Activated CD4-positive, alpha-beta memory T cell treated with anti-CD3 and anti-CD28 coated beads for 36 hours (primary cell): ENCODE measurements around the gene LRRC8A. TPM values are rescaled to one million over a fixed set of nuclear protein-coding genes. Genes with fewer than 3 reads are reported as not detected.
A peak's percentile ranks its signal among the peaks of the same experiment; 100 is the strongest.
"Not testable (repeated sequence)": the region's sequence is repeated elsewhere in the genome, so short reads cannot be mapped to it uniquely, and the experiment has no call there.

Source experiments
- CTCF ChIA-PET: fragments of 350-600 bp; sonication (Branson Sonifier 250); formaldehyde crosslinking; loops from one replicate; lab custom pipeline; 2021; ENCODE audit warnings: antibody characterized with exemption, inconsistent platforms; lab: Charles Lee
- POLR2A ChIA-PET: fragments of 350-600 bp; sonication (Branson Sonifier 250); formaldehyde crosslinking; loops from one replicate; lab custom pipeline; 2021; ENCODE audit warnings: antibody characterized with exemption; lab: Charles Lee
- DNase-seq: peaks from one replicate; pipeline ENCODE4 v3.0.0-alpha.2; 2020
- H3K27ac Mint-ChIP-seq: one replicate; pipeline ENCODE4 v1.8.0; 2021; ENCODE audit warnings: mixed read lengths
- H3K27me3 Mint-ChIP-seq: one replicate; pipeline ENCODE4 v1.8.0; 2021; ENCODE audit warnings: mixed read lengths
- H3K36me3 Mint-ChIP-seq: one replicate; pipeline ENCODE4 v1.8.0; 2021; ENCODE audit warnings: mixed read lengths
- H3K4me1 Mint-ChIP-seq: one replicate; pipeline ENCODE4 v1.8.0; 2021; ENCODE audit warnings: low read depth, mixed read lengths
- H3K4me3 Mint-ChIP-seq: one replicate; pipeline ENCODE4 v1.8.0; 2021; ENCODE audit warnings: mild to moderate bottlenecking, mixed read lengths
- H3K9me3 Mint-ChIP-seq: one replicate; pipeline ENCODE4 v1.8.0; 2021; ENCODE audit warnings: mixed read lengths
- intact Hi-C: fragments of 100-400 bp; cut with micrococcal nuclease; formaldehyde crosslinking; loops from one replicate; pipeline ENCODE4 v1.15.1; 2023
- total RNA-seq, 2 experiments: library from RNA; stranded (reverse); gene quantifications; one replicate each; pipeline ENCODE4 v1.2.3, GENCODE V29; 2021

Gene LRRC8A
- 10 to 100 TPM; 18.0 to 18.7 TPM for total RNA-seq

GRCh38 chr9:128881884-128882676, at the start of gene LRRC8A, which contains the start of gene KYAT1:
TSS of gene LRRC8A (plus strand) at chr9:128882133. CDS start at chr9:128907165, 25,032 bp downstream.
TSS of gene KYAT1 (minus strand) at chr9:128881950. CDS start at chr9:128845405, 36,545 bp downstream.
- H3K4me3 Mint-ChIP-seq: peak within 1 kb of the TSS; percentile 95
- peak; percentile 99 for DNase-seq
- intact Hi-C loops: loop anchor here (1.0 to 5.0 kb wide), 10 partner anchors 20 to 560 kb away; partner anchors contain the start of genes COQ4, CRAT, DOLK and MIGA2
- H3K4me1 Mint-ChIP-seq: peaks cover 50% of the 10 kb centered on the region
- H3K27me3 Mint-ChIP-seq: no peaks in the 10 kb centered on the region
- ChIA-PET CTCF (interaction anchor here (0.8 to 5.2 kb wide), 4 partner anchors 18 to 250 kb away, joined by 3 to 34 read pairs (median 12); partner anchors contain the start of gene ENDOG), POLR2A (interaction anchor here (0.6 to 1.9 kb wide), 8 partner anchors 9 to 329 kb away, joined by 3 to 7 read pairs (median 3); partner anchors contain the start of genes NUP188 and SPOUT1)
- no peaks in the 10 kb centered on the region for H3K9me3 Mint-ChIP-seq
- peak within 1 kb of the TSS; percentile 89 for H3K27ac Mint-ChIP-seq
- H3K36me3 Mint-ChIP-seq: peaks cover 5% of the 10 kb centered on the region

DNA sequence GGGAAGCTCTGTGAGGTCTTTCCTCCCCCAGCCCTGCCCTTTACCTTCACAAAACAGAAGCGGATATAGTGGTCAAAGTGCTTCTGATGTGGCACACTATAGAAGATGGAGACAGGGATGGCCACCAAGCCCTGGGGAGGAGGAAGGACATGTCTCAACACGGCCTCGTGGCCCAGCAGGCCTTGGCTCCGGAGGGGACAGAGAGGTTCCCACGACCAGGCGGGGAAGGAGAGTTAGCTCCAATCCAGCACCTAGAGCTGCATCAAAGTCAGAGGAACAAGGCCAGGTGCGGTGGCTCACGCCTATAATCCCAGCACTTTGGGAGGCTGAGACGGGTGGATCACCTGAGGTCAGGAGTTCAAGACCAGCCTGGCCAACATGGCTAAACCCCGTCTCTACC, 48.2 kb upstream of the LRRC8A start:
- ChIA-PET CTCF (interaction anchor here (0.6 kb wide), 1 partner anchor 30 kb away, joined by 3 read pairs; no protein-coding TSS in a partner anchor), POLR2A (no interaction called here)

DNA sequence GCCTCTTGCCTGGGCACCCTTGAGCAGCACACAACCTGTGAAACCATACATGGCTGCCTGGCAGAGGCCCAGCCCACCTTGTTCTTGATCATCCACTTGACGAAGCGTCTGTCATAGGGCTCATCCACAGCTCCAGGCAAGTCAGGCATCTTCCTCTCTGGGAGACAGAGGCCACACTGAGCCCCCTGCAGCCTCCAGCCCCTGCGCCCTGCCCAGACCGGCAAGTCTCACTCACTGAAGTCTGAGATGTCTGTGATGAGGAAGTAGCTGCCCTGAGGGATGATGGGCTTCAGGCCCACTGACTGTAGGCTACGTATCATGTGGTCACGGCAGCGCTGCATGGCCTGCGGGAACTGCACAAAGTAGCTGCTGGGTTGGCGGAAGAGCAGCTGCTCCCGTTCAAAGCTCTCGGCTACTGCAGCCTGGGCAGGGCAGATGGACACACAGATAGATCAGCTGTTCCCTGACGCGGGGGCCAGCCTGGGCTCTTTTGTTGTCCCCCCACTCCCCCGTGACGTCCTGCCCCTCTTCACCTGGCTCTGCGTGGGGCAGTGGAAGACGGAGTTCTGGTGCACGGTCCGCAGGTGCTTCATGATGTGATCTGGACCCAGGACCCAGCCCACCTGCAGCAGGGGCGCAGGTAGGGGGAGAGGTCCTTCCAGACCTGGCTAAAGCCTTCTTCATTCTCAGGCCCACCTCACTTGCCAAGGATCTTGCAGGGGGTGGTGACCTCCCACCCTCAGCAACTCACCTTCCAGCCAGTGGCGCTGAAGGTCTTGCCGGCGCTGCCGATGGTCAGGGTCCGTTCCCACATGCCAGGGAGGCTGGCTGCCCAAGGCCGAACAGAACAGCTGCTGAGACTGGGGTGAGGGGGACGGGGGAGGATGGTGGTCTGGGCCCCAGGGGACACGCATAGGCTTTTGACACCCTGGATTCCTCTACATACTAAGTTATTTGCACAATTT, 46.4 kb upstream of the LRRC8A start:
- Mint-ChIP-seq H3K27ac (no peak overlapping the region), H3K9me3 (no peaks in the 10 kb centered on the region), H3K27me3 (no peaks in the 10 kb centered on the region), H3K4me1 (no peaks in the 10 kb centered on the region), H3K4me3 (no peak overlapping the region), H3K36me3 (peaks cover 5% of the 10 kb centered on the region)
- intact Hi-C loops: no loop called here
- no peak for DNase-seq
- POLR2A ChIA-PET: no interaction called here
- CTCF ChIA-PET: interaction anchor here (2.2 kb wide), 1 partner anchor 17 kb away, joined by 6 read pairs; the partner anchor contains the start of gene ENDOG

More for the DNA sequence above, 48.2 kb upstream of the LRRC8A start:
- no peaks in the 10 kb centered on the region for H3K9me3 Mint-ChIP-seq
- peaks cover 8% of the 10 kb centered on the region for H3K36me3 Mint-ChIP-seq
- no peak overlapping the region for H3K4me3 Mint-ChIP-seq
- intact Hi-C loops: no loop called here
- H3K27ac Mint-ChIP-seq: no peak overlapping the region
- H3K27me3 Mint-ChIP-seq: no peaks in the 10 kb centered on the region
- peaks cover 9% of the 10 kb centered on the region for H3K4me1 Mint-ChIP-seq
- DNase-seq: no peak

DNA sequence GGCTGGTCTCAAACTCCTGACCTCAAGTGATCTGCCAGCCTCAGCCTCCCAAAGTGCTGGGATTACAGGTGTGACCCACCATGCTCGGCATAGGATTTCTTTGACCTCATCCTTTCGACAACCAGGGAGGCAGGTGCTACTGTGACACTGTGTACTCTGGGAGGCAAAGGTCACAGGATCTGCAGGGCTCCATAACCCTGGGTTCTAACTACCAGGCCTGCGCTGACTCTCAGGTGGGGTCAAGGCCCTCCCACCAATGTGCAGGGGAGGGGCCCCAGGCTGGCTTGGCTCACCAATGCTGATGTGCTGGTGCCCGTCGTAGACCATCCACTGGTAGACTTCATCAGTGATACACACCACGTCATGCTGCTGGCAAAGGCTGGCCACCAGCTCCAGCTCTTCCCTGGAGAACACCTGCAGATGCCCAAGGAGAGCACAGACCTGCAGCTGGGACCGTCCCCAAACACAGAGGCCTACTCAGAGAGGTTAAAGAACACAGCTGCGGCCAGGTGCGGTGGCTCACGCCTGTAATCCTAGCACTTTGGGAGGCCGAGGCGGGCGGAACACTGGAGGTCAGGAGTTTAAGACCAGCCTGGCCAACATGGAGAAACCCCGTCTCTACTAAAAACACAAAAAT, 45.3 kb upstream of the LRRC8A start:
- Mint-ChIP-seq H3K9me3 (no peaks in the 10 kb centered on the region), H3K36me3 (peaks cover 5% of the 10 kb centered on the region), H3K27ac (no peak overlapping the region), H3K4me1 (no peaks in the 10 kb centered on the region), H3K27me3 (no peaks in the 10 kb centered on the region), H3K4me3 (no peak overlapping the region)
- intact Hi-C loops: no loop called here
- ChIA-PET CTCF (interaction anchor here (2.2 kb wide), 1 partner anchor 18 kb away, joined by 6 read pairs; the partner anchor contains the start of gene ENDOG), POLR2A (no interaction called here)
- DNase-seq: no peak

DNA sequence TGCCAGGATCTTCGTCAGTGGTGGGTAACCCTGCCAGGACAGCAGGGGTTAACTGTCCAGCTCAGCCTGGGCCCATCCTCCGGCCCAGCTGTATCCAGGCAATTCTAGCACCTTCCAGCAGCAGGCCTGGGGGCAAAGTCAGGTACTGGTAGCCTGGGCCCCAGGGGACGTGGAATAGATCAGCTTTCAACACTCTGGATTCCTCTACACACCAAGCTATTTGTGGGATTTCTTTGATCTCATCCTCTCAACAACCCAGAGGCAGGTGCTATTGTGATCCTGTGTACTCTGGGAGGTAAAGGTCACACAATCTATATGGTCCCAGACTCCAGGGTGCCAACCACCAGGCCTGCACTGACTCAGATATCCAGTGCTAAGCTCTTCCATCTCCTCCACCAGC, 43.6 kb upstream of the LRRC8A start:
- H3K27me3 Mint-ChIP-seq: no peaks in the 10 kb centered on the region
- H3K4me3 Mint-ChIP-seq: no peak overlapping the region
- DNase-seq: no peak
- H3K9me3 Mint-ChIP-seq: no peaks in the 10 kb centered on the region
- no peaks in the 10 kb centered on the region for H3K4me1 Mint-ChIP-seq
- intact Hi-C loops: no loop called here
- ChIA-PET CTCF (interaction anchor here (1.1 kb wide), 1 partner anchor 20 kb away, joined by 4 read pairs; the partner anchor contains the start of gene ENDOG), POLR2A (no interaction called here)
- peaks cover 5% of the 10 kb centered on the region for H3K36me3 Mint-ChIP-seq
- no peak overlapping the region for H3K27ac Mint-ChIP-seq

- Mint-ChIP-seq H3K27me3 (no peaks in the 10 kb centered on the region), H3K36me3 (peaks cover 2% of the 10 kb centered on the region), H3K4me3 (no peak overlapping the region), H3K9me3 (no peaks in the 10 kb centered on the region), H3K27ac (no peak overlapping the region), H3K4me1 (no peaks in the 10 kb centered on the region)
- intact Hi-C loops: no loop called here
- no peak for DNase-seq
- CTCF ChIA-PET: interaction anchor here (0.6 kb wide), 1 partner anchor 22 kb away, joined by 3 read pairs; the partner anchor contains the start of gene ENDOG
- POLR2A ChIA-PET: no interaction called here
These were observed 41.4 kb upstream of the LRRC8A start for GRCh38 chr9:128840524-128840923.

DNA sequence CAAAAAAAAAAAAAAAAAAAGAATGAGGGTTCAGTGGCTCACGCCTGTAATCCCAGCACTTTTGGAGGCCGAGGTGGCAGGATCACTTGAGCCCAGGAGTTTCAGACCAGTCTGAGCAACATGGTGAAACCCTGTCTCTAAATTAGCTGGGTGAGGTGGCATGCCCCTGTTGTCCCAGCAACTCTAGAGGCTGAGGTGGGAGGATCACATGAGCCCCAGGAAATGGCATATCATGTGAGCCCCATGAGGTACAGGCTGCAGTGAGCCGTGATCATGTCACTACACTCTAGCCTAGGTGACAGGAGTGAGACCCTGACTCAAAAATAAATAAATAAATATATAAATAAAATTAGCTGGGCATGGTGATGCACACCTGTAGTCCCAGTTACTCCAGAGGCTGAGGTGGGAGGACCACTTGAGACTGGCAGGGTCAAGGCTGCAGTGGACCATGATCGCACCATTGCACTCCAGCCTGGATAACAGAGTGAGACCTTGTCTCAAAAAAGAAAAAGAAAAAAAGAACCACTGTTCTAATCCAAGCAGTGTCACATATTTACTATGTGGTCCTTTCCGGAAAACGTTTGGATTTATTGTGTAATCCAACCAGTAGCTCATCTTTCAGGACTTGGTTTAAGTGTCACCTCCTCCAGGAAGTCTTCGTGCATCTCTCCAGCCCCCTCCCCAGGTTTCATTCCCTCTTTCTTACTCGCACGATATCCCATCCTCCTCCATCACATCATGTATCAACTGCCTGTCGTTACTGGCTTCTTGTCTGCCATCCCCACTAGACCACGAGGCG, 40.0 kb upstream of the LRRC8A start:
- no peaks in the 10 kb centered on the region for H3K9me3 Mint-ChIP-seq

GRCh38 chr9:128843171-128843570, 38.8 kb upstream of the LRRC8A start:
- H3K9me3 Mint-ChIP-seq, POLR2A ChIA-PET, H3K4me3 Mint-ChIP-seq, intact Hi-C loops, DNase-seq, H3K36me3 Mint-ChIP-seq, H3K27me3 Mint-ChIP-seq, H3K4me1 Mint-ChIP-seq, CTCF ChIA-PET, H3K27ac Mint-ChIP-seq: not testable (repeated sequence)

More for the DNA sequence above, 40.0 kb upstream of the LRRC8A start:
- POLR2A ChIA-PET: no interaction called here
- no peaks in the 10 kb centered on the region for H3K27me3 Mint-ChIP-seq
- intact Hi-C loops: no loop called here
- DNase-seq: no peak
- CTCF ChIA-PET: interaction anchor here (0.6 kb wide), 1 partner anchor 38 kb away, joined by 3 read pairs; no protein-coding TSS in a partner anchor
- peaks cover 2% of the 10 kb centered on the region for H3K36me3 Mint-ChIP-seq
- H3K27ac Mint-ChIP-seq: no peak overlapping the region
- H3K4me3 Mint-ChIP-seq: no peak overlapping the region
- H3K4me1 Mint-ChIP-seq: no peaks in the 10 kb centered on the region

DNA sequence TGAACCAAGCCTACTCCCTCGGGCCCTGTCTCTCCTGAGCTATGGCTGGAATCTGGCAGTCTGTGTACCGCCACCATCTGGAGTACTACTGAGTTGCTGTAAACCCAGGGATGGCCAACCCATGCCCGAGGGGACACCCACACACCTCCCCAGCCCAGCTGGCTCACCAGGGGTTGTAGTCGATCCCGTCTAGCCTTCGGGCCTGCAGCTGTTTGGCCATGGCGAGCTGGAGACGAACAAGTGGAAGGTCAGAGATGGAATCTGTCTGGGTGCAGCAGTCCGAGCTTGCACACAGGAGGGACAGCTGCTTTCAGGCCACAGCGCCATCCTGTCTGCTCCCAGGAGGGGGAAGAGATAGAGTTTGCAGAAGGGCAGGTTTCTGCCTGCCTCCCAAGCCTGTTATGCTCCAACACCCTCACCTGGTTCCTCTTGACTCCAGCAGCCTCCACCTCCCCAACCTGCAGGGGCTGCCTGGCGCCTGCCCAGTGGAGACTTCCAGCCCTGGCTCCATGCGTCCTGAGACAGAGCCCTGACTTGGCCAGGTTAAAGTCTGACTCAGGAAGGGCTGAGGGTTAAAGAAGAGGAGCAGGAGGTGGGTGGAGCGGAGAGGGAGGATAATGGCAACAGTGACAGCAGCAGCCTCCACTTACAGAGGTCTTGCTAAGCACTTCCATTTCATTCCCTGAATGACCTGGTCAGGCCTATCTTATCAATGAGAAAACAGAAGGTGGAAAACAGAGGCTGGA, 36.6 kb upstream of the LRRC8A start:
- Mint-ChIP-seq H3K27me3 (no peaks in the 10 kb centered on the region), H3K27ac (no peak overlapping the region), H3K4me3 (no peak overlapping the region), H3K36me3 (peaks cover 8% of the 10 kb centered on the region), H3K4me1 (no peaks in the 10 kb centered on the region), H3K9me3 (peaks cover 4% of the 10 kb centered on the region)
- no peak for DNase-seq
- intact Hi-C loops: no loop called here
- ChIA-PET CTCF (interaction anchor here (1.1 to 1.6 kb wide), 3 partner anchors 19 to 83 kb away, joined by 6 to 7 read pairs (median 6); partner anchors contain the start of gene ENDOG), POLR2A (no interaction called here)

DNA sequence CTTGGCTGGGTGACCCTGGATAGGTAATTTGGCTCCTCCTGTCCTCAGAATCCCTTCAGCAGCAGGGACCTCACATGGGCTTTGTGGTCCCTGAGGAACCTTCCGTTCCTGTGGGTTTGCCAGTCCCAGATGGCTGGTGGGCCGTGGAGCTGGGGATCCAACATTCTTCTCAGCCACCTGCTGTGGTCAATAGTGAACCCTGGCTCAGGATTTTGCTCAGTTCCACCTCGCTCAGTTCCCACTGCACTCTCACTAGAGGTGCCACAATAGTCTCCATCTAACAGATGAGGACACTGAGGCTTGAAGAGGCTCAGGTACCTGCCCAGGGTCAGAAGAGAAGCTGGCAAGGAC, 35.3 kb upstream of the LRRC8A start:
- CTCF ChIA-PET: no interaction called here
- POLR2A ChIA-PET: no interaction called here
- intact Hi-C loops: no loop called here
- DNase-seq: no peak
- Mint-ChIP-seq H3K4me3 (no peak overlapping the region), H3K4me1 (no peaks in the 10 kb centered on the region), H3K9me3 (peaks cover 17% of the 10 kb centered on the region), H3K36me3 (peaks cover 21% of the 10 kb centered on the region), H3K27me3 (no peaks in the 10 kb centered on the region), H3K27ac (no peak overlapping the region)
